Gastrocnemius medialis (tissue), 4 donors: ENCODE results near the gene PCBP2. TPM values are rescaled to one million over a fixed set of nuclear protein-coding genes. Genes with fewer than 3 reads are reported as not detected.

ENCODE experiments used
- ATAC-seq, 2 donors: fragments of 150-250 bp; one replicate each; pipeline ENCODE4 v1.9.1; 2016
- DNase-seq, 2 donors: peaks; one replicate each; pipeline ENCODE4 v3.0.0-alpha.2; 2019
- H3K27ac ChIP-seq, 4 donors: fragments of 200-600 bp; sonication (generic); 1 replicate in 1 of 4; 2 replicates in 3 of 4; pipeline ENCODE4 v1.5.1; 2016 to 2018; ENCODE audit warnings: mild to moderate bottlenecking in 2 of 4, moderate library complexity in 1 of 4
- H3K27me3 ChIP-seq, 3 donors: fragments of 200-600 bp; sonication (generic) in 2 of 3; 1 replicate in 1 of 3; 2 replicates in 2 of 3; pipeline versions ENCODE4 v1.5.1 to v1.6.0; 2016 to 2019; ENCODE audit warnings: mild to moderate bottlenecking in 1 of 3, moderate library complexity in 1 of 3
- H3K36me3 ChIP-seq, 2 donors: fragments of 200-600 bp; sonication (generic) in 1 of 2; one replicate each; pipeline ENCODE4 v1.5.1; 2017 to 2018
- H3K4me1 ChIP-seq, 2 donors: fragments of 200-600 bp; sonication (generic) in 1 of 2; one replicate each; pipeline ENCODE4 v1.5.1; 2016 to 2017; ENCODE audit warnings: mild to moderate bottlenecking in 2 of 2
- H3K4me3 ChIP-seq, 4 donors: fragments of 200-600 bp; sonication (generic) in 3 of 4; 1 replicate in 1 of 4; 2 replicates in 3 of 4; pipeline ENCODE4 v1.5.1; 2016 to 2019; ENCODE audit warnings: mild to moderate bottlenecking in 2 of 4
- H3K9me3 ChIP-seq, 3 donors: fragments of 200-600 bp; sonication (generic) in 2 of 3; 1 replicate in 1 of 3; 2 replicates in 2 of 3; pipeline ENCODE4 v1.5.1; 2016 to 2019
- CTCF ChIP-seq, 5 experiments: fragments of 450-650 bp in 3 of 5; fragments of 200-600 bp in 2 of 5; sonication (generic) in 2 of 5; IDR thresholded peaks in 4 of 5; conservative IDR thresholded peaks in 1 of 5; 1 replicate in 4 of 5; 2 replicates in 1 of 5; pipeline ENCODE4 v1.5.1; 2016 to 2019; ENCODE audit warnings: antibody characterized with exemption in 5 of 5, mild to moderate bottlenecking in 3 of 5, moderate library complexity in 3 of 5
- POLR2A ChIP-seq, 2 donors: fragments of 450-650 bp; IDR thresholded peaks; one replicate each; pipeline ENCODE4 v1.6.1; 2017; ENCODE audit warnings: antibody characterized with exemption in 2 of 2, mild to moderate bottlenecking in 2 of 2, moderate library complexity in 2 of 2
- in situ Hi-C, 4 donors: fragments of 200-750 bp; cut with MboI; loops; one replicate each; pipeline versions ENCODE4 v1.15.0 to v1.8.0; 2017; ENCODE audit warnings: low sequenced_read_pairs in 4 of 4
- intact Hi-C: fragments of 100-400 bp; cut with DNase I; formaldehyde crosslinking; loops from one replicate; pipeline ENCODE4 v1.15.1; 2023; ENCODE audit warnings: low total_unique reads
- total RNA-seq, 4 donors: library from RNA; depleted of rRNA; stranded (reverse); fragments of >200 nt; gene quantifications; one replicate each; pipeline versions ENCODE4 v1.1.0 to v1.2.3, GENCODE V29; 2016

The PCBP2 gene
- total RNA-seq, 4 donors from 2014 or later, result 113 to 257 (median 191) TPM

DNA sequence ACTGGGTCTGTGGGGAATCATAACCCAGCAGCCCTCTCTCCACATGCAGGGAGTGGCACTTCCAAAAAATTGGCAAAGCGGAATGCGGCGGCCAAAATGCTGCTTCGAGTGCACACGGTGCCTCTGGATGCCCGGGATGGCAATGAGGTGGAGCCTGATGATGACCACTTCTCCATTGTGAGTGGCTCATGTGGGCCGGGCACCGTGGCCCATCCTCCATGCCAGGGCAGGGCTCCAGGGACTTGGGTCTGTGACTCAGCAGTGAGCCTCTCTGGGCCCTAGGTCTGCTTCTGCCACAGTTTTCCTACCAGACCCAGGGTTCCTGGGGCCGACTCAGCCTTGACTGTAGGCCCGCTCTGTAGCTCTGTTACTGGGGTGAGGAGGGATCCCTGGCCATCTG lies 53.2 kb downstream of the PCBP2 start:
- in situ Hi-C loops, result loop anchor here in 2 of 4 donors (10.0 kb wide), 2 partner anchors 60 to 180 kb away; partner anchors contain the start of genes AAAS (in 1 of the 2) and PRR13 (in 1 of the 2)
- Histone ChIP-seq H3K27me3 (no peaks in the 10 kb centered on the region), H3K36me3 (peaks cover 0 to 22% of the 10 kb centered on the region in 2 donors), H3K9me3 (no peaks in the 10 kb centered on the region), H3K4me3 (no peak overlapping the region), H3K4me1 (peaks cover 15 to 21% of the 10 kb centered on the region in 2 donors), H3K27ac (peak overlapping the region; percentile 53 to 75 (median 70))
- ATAC-seq (no peak), DNase-seq (peak in 1 of 2 donors; percentile 53)
- intact Hi-C loops, result no loop called here
- no peak for TF ChIP-seq POLR2A (IDR thresholded peaks at IDR 0.05)

GRCh38 chr12:53505555-53506449 lies 53.9 kb downstream of the PCBP2 start:
- intact Hi-C loops, result no loop called here
- no peak for ATAC-seq
- H3K4me1 ChIP-seq, result peaks cover 12 to 21% of the 10 kb centered on the region in 2 donors
- no peak for DNase-seq
- H3K27ac ChIP-seq, result peak overlapping the region; percentile 53 to 75 (median 70)
- H3K9me3 ChIP-seq, result no peaks in the 10 kb centered on the region
- H3K4me3 ChIP-seq, result no peak overlapping the region
- H3K36me3 ChIP-seq, result peaks cover 0 to 26% of the 10 kb centered on the region in 2 donors
- no peaks in the 10 kb centered on the region for H3K27me3 ChIP-seq
- TF ChIP-seq CTCF (IDR thresholded peaks at IDR 0.05 in 4 of 5, conservative IDR thresholded peaks at IDR 0.05 in 1 of 5) (no peak), POLR2A (IDR thresholded peaks at IDR 0.05) (no peak)
- in situ Hi-C loops, result loop anchor here in 2 of 4 donors (10.0 kb wide), 2 partner anchors 61 to 181 kb away; partner anchors contain the start of genes AAAS (in 1 of the 2) and PRR13 (in 1 of the 2)

- Histone ChIP-seq H3K4me3 (no peak overlapping the region), H3K36me3 (peaks cover 0 to 29% of the 10 kb centered on the region in 2 donors), H3K4me1 (peaks cover 12 to 21% of the 10 kb centered on the region in 2 donors), H3K9me3 (no peaks in the 10 kb centered on the region), H3K27ac (peak overlapping the region in 2 of 4 donors; percentile 70 to 75), H3K27me3 (no peaks in the 10 kb centered on the region)
- TF ChIP-seq CTCF (IDR thresholded peaks at IDR 0.05 in 4 of 5, conservative IDR thresholded peaks at IDR 0.05 in 1 of 5) (no peak), POLR2A (IDR thresholded peaks at IDR 0.05) (no peak)
- intact Hi-C loops, result no loop called here
- DNase-seq (no peak), ATAC-seq (no peak)
- in situ Hi-C loops, result loop anchor here in 2 of 4 donors (10.0 kb wide), 2 partner anchors 62 to 182 kb away; partner anchors contain the start of genes AAAS (in 1 of the 2) and PRR13 (in 1 of the 2)
These were observed 54.5 kb downstream of the PCBP2 start for GRCh38 chr12:53506450-53506785.

DNA sequence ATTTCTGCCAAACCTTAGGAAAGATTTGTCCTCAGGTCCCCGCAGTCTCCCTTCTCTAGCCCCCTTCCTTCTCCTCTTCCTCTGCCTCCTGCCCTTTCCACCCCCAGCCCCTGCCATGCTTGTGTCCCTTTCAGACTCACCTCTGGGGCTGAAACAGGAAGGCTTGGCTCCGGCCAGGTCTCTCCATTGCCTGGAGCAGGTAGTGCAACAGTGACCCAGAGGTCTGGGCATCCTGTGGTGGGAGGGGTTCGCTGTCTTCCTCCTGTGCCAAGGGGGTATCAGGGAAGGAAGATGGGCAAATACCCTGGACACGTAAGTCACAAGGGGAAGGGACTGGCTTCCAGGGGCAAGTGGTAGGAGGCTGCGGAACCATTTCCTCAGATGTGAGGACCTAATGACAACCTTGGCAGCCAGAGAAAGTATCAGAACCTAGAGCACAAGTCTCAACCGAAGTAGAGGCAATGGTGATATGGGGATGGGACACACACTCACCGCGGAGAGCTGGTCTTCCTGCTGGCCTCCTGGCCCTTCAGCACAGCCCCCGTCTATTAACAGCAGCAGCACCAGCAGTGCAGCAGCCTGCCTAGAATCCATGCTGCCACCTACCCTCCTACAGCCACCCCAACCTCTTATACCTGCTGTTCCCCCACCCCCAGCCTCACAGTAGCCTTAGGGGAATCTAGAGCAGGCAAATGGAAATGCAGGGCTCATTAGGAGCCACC lies 55.1 kb downstream of the PCBP2 start, which contains the start of gene NPFF:
Gene NPFF (minus strand): TSS at position 604 of the 722 bp plus-strand sequence. CDS start 10 bp downstream, at position 594.
- ATAC-seq (no peak), DNase-seq (no peak)
- no peak for TF ChIP-seq POLR2A (IDR thresholded peaks at IDR 0.05)
- TF ChIP-seq CTCF (IDR thresholded peaks at IDR 0.05 in 4 of 5, conservative IDR thresholded peaks at IDR 0.05 in 1 of 5), result no peak
- intact Hi-C loops, result no loop called here
- H3K27ac ChIP-seq, result peak within 1 kb of the TSS in 2 of 4 donors; percentile 70 to 75
- no peak within 1 kb of the TSS for H3K4me3 ChIP-seq
- peaks cover 6 to 15% of the 10 kb centered on the region in 2 donors for H3K4me1 ChIP-seq
- in situ Hi-C loops, result loop anchor here in 2 of 4 donors (10.0 kb wide), 2 partner anchors 62 to 182 kb away; partner anchors contain the start of genes AAAS (in 1 of the 2) and PRR13 (in 1 of the 2)
- peaks cover 0 to 36% of the 10 kb centered on the region in 2 donors for H3K36me3 ChIP-seq
- no peaks in the 10 kb centered on the region for H3K27me3 ChIP-seq
- no peaks in the 10 kb centered on the region for H3K9me3 ChIP-seq
